Measurements from ENCODE around the gene SCN1B. TPM values are rescaled to one million over a fixed set of nuclear protein-coding genes. Genes with fewer than 3 reads are reported as not detected.

Gene SCN1B
- total and polyA plus RNA-seq, 2 of the 13 experiments (the other 11 are each of a cell fraction or from before 2014, with no cell fraction given) = 2.7 to 20.1 TPM

DNA sequence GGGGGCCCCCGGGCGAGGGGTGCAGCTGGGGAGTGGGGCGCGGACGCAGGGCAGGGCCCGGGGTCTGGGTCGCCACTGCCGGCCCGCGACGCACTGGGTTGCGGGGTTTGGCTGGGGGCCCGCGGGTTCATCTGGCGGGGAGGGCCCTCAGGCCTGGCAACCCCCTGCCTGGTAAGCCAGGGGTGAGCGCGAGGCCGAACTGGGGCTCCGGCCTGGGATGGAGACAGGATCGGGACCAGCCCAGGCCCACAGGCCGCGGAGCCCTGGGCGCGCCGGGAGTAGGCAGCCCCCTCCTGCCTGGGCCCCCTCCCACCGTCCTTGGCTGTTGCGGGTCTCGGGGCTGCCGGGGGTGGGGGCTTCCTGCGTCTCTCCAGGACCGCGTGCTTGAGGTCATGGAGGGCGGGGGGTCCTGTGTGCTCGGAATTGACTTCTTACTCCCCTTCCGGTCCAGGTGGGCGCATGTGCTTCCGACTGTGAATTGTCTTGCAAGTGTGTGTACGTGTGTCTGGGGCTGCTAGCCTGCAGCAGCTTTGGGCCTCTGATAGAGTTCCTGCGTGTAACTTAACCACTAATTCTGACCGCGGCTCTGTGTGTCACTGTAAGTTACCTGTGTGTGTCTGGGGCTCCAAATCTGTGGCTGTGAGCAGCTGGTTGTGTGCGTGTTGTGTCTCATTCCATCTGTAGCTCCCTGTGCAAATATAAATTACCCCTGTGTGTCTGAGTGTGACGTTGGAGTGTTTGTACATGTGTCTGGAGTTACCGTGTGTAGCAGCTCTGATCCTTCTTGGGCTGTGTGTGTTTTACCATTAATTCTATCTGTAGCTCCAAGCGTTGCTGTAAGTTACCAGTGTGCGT lies 29.4 kb upstream of the SCN1B start (continued):
- TF ChIP-seq SIN3B (IDR thresholded peaks at IDR 0.05; ENCODE audit: low read length) (no peak), SALL1 (CRISPR knock-in tag; IDR thresholded peaks at IDR 0.05) (0 out of 2 replicates have a peak, but pooled peaks have one; percentile 23), ETV5 (CRISPR knock-in tag; IDR thresholded peaks at IDR 0.05; ENCODE audit: borderline replicate concordance) (peak; percentile 70), PITX1 (CRISPR knock-in tag; IDR thresholded peaks at IDR 0.05) (0 out of 2 replicates have a peak, but pooled peaks have one; percentile 10), ZBTB1 (CRISPR knock-in tag; IDR thresholded peaks at IDR 0.05; ENCODE audit: borderline replicate concordance) (peak; percentile 25; the same call in 1 of the 2 replicates), AGO2 (optimal IDR thresholded peaks at IDR 0.05; ENCODE audit: low read depth, low read length) (peak; percentile 82), ZNF431 (CRISPR knock-in tag; IDR thresholded peaks at IDR 0.05; ENCODE audit: borderline replicate concordance, low read depth) (peak; percentile 65; the same call in 1 of the 2 replicates), RFX3 (CRISPR knock-in tag; IDR thresholded peaks at IDR 0.05) (no peak), NR2C2 (CRISPR knock-in tag; IDR thresholded peaks at IDR 0.05; ENCODE audit: borderline replicate concordance) (0 out of 2 replicates have a peak, but pooled peaks have one; percentile 21), ZNF225 (CRISPR knock-in tag; IDR thresholded peaks at IDR 0.05) (no peak), CBX5 (CRISPR knock-in tag; IDR thresholded peaks at IDR 0.05; ENCODE audit: borderline replicate concordance) (0 out of 2 replicates have a peak, but pooled peaks have one; percentile 8), SP140L (CRISPR knock-in tag; IDR thresholded peaks at IDR 0.05; ENCODE audit: borderline replicate concordance) (no peak), ZBTB7B (CRISPR knock-in tag; IDR thresholded peaks at IDR 0.05) (peak; percentile 61; the same call in 1 of the 2 replicates), ZBTB38 (CRISPR knock-in tag; IDR thresholded peaks at IDR 0.05) (peak; percentile 24; the same call in 1 of the 2 replicates)
- TF ChIP-seq, protein P1, sequence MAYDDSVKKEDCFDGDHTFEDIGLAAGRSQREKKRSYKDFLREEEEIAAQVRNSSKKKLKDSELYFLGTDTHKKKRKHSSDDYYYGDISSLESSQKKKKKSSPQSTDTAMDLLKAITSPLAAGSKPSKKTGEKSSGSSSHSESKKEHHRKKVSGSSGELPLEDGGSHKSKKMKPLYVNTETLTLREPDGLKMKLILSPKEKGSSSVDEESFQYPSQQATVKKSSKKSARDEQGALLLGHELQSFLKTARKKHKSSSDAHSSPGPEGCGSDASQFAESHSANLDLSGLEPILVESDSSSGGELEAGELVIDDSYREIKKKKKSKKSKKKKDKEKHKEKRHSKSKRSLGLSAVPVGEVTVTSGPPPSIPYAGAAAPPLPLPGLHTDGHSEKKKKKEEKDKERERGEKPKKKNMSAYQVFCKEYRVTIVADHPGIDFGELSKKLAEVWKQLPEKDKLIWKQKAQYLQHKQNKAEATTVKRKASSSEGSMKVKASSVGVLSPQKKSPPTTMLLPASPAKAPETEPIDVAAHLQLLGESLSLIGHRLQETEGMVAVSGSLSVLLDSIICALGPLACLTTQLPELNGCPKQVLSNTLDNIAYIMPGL (CRISPR knock-in tag; IDR thresholded peaks at IDR 0.05; ENCODE audit: borderline replicate concordance in 1 of 2, low read depth in 1 of 2) = peak; percentile 16 to 67; a peak in 2 of 4 replicates
- TF ChIP-seq, protein P2, sequence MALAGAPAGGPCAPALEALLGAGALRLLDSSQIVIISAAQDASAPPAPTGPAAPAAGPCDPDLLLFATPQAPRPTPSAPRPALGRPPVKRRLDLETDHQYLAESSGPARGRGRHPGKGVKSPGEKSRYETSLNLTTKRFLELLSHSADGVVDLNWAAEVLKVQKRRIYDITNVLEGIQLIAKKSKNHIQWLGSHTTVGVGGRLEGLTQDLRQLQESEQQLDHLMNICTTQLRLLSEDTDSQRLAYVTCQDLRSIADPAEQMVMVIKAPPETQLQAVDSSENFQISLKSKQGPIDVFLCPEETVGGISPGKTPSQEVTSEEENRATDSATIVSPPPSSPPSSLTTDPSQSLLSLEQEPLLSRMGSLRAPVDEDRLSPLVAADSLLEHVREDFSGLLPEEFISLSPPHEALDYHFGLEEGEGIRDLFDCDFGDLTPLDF (CRISPR knock-in tag; IDR thresholded peaks at IDR 0.05) = no peak
- TF ChIP-seq, protein P3, sequence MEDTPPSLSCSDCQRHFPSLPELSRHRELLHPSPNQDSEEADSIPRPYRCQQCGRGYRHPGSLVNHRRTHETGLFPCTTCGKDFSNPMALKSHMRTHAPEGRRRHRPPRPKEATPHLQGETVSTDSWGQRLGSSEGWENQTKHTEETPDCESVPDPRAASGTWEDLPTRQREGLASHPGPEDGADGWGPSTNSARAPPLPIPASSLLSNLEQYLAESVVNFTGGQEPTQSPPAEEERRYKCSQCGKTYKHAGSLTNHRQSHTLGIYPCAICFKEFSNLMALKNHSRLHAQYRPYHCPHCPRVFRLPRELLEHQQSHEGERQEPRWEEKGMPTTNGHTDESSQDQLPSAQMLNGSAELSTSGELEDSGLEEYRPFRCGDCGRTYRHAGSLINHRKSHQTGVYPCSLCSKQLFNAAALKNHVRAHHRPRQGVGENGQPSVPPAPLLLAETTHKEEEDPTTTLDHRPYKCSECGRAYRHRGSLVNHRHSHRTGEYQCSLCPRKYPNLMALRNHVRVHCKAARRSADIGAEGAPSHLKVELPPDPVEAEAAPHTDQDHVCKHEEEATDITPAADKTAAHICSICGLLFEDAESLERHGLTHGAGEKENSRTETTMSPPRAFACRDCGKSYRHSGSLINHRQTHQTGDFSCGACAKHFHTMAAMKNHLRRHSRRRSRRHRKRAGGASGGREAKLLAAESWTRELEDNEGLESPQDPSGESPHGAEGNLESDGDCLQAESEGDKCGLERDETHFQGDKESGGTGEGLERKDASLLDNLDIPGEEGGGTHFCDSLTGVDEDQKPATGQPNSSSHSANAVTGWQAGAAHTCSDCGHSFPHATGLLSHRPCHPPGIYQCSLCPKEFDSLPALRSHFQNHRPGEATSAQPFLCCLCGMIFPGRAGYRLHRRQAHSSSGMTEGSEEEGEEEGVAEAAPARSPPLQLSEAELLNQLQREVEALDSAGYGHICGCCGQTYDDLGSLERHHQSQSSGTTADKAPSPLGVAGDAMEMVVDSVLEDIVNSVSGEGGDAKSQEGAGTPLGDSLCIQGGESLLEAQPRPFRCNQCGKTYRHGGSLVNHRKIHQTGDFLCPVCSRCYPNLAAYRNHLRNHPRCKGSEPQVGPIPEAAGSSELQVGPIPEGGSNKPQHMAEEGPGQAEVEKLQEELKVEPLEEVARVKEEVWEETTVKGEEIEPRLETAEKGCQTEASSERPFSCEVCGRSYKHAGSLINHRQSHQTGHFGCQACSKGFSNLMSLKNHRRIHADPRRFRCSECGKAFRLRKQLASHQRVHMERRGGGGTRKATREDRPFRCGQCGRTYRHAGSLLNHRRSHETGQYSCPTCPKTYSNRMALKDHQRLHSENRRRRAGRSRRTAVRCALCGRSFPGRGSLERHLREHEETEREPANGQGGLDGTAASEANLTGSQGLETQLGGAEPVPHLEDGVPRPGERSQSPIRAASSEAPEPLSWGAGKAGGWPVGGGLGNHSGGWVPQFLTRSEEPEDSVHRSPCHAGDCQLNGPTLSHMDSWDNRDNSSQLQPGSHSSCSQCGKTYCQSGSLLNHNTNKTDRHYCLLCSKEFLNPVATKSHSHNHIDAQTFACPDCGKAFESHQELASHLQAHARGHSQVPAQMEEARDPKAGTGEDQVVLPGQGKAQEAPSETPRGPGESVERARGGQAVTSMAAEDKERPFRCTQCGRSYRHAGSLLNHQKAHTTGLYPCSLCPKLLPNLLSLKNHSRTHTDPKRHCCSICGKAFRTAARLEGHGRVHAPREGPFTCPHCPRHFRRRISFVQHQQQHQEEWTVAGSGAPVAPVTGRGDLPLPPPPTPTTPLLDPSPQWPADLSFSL (CRISPR knock-in tag; IDR thresholded peaks at IDR 0.05) = peak; percentile 68; the same call in 1 of the 2 replicates
- TF ChIP-seq, protein P4, sequence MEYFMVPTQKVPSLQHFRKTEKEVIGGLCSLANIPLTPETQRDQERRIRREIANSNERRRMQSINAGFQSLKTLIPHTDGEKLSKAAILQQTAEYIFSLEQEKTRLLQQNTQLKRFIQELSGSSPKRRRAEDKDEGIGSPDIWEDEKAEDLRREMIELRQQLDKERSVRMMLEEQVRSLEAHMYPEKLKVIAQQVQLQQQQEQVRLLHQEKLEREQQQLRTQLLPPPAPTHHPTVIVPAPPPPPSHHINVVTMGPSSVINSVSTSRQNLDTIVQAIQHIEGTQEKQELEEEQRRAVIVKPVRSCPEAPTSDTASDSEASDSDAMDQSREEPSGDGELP (IDR thresholded peaks at IDR 0.05; ENCODE audit: borderline replicate concordance, low read depth) = no peak
